GM10266 (cell line): Measurements from ENCODE around the gene PRRC2B.

Experiments
- DNase-seq: peaks from one replicate; pipeline ENCODE4 v3.0.0; 2012; ENCODE audit errors: extremely low spot score
- TF ChIP-seq, protein P1 (sequence below): IDR thresholded peaks from 2 replicates; pipeline ENCODE4 v1.5.1; 2012; ENCODE audit warnings: mild to moderate bottlenecking, low read depth; ENCODE audit not compliant: control insufficient read depth, insufficient read depth; ENCODE audit errors: missing control alignments

Gene PRRC2B

GRCh38 chr9:131404987-131405386 is 11.1 kb downstream of the PRRC2B start:
- DNase-seq, result no peak
- TF ChIP-seq, protein P1, sequence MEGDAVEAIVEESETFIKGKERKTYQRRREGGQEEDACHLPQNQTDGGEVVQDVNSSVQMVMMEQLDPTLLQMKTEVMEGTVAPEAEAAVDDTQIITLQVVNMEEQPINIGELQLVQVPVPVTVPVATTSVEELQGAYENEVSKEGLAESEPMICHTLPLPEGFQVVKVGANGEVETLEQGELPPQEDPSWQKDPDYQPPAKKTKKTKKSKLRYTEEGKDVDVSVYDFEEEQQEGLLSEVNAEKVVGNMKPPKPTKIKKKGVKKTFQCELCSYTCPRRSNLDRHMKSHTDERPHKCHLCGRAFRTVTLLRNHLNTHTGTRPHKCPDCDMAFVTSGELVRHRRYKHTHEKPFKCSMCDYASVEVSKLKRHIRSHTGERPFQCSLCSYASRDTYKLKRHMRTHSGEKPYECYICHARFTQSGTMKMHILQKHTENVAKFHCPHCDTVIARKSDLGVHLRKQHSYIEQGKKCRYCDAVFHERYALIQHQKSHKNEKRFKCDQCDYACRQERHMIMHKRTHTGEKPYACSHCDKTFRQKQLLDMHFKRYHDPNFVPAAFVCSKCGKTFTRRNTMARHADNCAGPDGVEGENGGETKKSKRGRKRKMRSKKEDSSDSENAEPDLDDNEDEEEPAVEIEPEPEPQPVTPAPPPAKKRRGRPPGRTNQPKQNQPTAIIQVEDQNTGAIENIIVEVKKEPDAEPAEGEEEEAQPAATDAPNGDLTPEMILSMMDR, result no peak

GRCh38 chr9:131405428-131405827 is 11.5 kb downstream of the PRRC2B start:
- TF ChIP-seq, protein P1, result no peak

DNA sequence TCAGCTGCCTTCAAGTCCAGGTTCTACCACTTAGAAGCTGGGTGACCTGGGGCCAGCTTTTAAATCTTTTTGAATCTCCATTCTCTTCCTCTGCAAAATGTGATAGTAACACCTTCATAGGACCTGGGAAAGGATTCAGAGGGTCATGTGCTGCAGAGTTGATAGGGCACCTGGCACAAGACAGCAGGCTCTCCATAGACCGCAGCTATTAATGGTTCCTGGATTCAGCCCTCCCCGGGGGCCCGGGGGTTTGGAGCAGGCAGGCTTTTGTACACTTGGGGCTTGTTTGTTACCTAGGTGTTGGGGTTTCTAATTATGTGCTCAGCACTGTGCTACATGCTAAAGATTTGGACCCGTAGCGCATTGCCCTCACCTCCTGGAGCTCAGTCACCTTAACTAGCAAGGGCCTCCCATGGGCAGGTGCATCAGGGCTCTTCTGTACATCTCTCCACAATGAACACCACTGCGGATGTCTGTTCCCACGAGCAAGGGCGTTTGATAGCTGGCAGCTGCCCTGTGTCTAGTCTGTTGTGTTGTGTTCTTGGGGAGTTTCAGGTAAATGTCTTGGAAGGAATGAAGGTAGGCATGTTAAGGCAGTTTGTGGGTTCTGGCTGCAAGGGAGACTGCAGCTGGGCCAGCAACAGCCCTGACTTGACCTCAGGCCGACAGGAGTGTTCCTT is 12.1 kb downstream of the PRRC2B start:
- no peak for DNase-seq
- TF ChIP-seq, protein P1, result no peak

More at GRCh38 chr9:131405428-131405827, 11.5 kb downstream of the PRRC2B start:
- no peak for DNase-seq

DNA sequence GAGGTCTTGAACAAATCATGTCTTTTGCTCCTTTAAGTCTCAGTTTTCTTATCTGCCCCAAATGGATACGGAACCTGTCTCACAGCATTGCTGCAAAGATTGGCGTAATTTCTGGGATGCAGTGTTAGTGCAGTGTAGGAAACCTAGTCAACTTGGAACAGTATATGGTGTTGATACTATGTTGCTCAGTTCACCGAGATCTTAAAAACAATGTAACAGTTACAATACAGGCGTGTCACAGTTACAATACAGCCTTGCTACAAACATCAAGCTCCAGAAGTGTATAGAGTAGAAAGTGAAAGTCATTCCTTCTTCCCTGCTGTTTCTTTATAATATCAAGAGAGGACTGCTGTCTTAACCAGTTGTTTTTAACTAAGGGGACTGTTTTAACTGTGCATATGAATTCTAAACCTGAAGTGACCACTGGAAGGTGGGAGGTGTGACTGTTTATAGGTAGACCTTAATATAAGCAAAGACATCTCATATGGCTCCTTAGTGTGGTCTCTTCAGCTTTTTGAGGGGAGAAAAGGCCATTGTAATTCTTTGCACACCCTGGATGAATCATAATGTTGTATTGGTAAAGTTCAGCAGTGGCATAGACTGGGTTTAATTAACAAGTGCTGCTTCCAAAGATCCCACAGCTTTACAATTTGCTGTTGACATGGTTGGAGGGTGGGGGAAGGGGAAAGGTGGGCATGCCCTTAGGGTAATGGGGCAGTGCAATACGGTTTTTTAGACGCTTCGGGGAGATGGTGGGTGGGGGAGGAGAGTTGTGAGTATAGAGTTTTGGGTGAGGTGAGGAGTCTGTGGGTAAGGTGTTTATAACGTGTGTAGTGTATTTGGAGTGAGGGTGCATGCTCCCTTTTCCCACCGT is 12.9 kb downstream of the PRRC2B start:
- no peak for DNase-seq

GRCh38 chr9:131407717-131408195 is 13.9 kb downstream of the PRRC2B start:
- no peak for DNase-seq
- TF ChIP-seq, protein P1, result no peak

More for the DNA sequence above, 12.9 kb downstream of the PRRC2B start:
- TF ChIP-seq, protein P1, result no peak

GRCh38 chr9:131409458-131409992 is 15.6 kb downstream of the PRRC2B start:
- TF ChIP-seq, protein P1, result no peak
- no peak for DNase-seq
